ENCODE measurements around the gene PUDP. TPM values are rescaled to one million over a fixed set of nuclear protein-coding genes. Genes with fewer than 3 reads are reported as not detected.

The PUDP gene
- total RNA-seq, 2 donors from 2014 or later, result 4.3 to 14.1 TPM

DNA sequence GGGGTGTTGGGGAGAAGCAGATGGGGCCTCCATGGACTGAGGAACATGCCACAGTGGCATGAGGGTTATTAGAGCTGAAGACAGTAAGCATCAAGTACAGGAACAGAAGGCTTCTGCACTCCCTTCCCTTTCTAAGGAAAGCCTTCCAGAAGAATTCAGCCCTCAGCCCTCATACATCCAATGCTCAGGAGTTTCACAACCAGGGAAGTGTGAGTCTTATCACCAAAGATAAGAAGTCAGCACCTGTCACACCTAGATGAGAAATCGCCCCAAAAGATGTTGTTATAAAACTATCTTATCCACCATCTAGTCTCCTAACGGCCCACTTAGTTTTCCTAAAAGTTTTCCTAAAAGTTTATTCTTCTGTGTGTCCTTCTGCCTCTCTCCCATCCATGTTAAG is 78.4 kb downstream of the PUDP start:
- no peak for ATAC-seq
- H3K27ac Mint-ChIP-seq, result no peak overlapping the region
- H3K9me3 Mint-ChIP-seq, result no peaks in the 10 kb centered on the region
- DNase-seq (ENCODE audit: low spot score in 2 of 2), result no peak
- H3K36me3 Mint-ChIP-seq, result peaks cover 8 to 12% of the 10 kb centered on the region in 2 donors

DNA sequence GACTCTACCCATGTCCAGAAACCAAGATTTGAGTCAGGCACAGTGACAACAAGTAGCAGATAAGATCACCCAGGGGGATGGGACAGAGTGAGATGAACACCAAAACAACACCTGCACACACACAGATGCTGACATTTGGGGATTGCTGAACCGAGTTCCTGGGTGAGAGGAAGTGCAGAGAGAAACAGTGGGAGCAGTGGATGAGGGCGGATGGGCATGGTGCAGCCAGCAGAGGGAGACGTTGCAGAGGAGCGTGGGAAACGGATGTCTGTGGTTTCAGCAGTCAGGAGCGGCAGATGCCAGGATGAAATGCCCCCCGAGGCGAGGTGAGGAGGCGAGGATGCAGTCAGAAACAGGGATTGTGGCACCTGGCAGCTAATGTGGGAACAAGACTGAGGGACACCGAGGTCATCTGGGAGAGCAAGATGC is 79.0 kb downstream of the PUDP start:
- H3K36me3 Mint-ChIP-seq, result peaks cover 8 to 12% of the 10 kb centered on the region in 2 donors
- no peak for DNase-seq (ENCODE audit: low spot score in 2 of 2)
- H3K9me3 Mint-ChIP-seq, result no peaks in the 10 kb centered on the region
- peak overlapping the region; percentile 16 to 45 for H3K27ac Mint-ChIP-seq
- ATAC-seq, result peak in 1 of 2 donors; percentile 28

DNA sequence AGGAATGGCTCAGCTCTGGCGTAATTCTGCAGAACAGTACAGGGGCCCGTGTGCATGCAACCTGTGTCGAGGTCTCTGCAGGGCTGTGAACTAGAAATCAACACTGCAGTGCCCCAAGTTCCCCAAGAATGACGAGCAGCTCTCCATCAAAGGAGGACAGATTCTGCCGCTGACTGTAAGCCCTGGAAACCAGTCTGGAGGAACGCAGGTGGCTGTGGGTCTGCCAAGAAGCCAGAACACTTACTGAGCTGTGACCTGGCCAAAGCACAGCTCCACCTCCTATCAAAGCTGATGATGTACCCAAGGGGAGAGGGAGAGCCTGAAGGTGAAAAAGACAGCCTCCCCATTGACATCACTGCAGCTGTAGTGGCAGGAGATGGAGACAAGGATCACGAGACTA is 80.7 kb downstream of the PUDP start:
- H3K36me3 Mint-ChIP-seq, result peaks cover 8 to 13% of the 10 kb centered on the region in 2 donors
- no peak overlapping the region for H3K27ac Mint-ChIP-seq
- DNase-seq (ENCODE audit: low spot score in 2 of 2) (no peak), ATAC-seq (no peak)
- H3K9me3 Mint-ChIP-seq, result no peaks in the 10 kb centered on the region

DNA sequence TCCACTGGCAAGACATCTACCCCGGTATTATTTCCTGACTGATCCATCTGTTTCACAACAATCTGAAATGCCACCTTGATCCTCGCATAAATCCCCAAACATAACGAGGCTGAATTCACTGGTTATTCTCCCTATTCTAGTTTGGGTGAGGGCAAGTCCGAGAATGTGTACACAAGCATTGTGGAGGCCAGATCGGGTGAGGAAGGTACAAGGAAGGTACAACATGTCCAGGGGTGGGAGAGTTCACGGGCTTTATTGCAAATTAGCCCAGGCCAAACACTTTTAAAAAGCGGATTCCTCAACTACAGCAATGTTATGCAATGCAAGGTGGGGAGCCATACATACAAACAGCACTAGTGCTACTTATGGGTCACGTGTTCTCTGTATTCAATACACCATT is 82.5 kb downstream of the PUDP start:
- DNase-seq (ENCODE audit: low spot score in 2 of 2) (no peak), ATAC-seq (no peak)
- H3K9me3 Mint-ChIP-seq, result no peaks in the 10 kb centered on the region
- peaks cover 8 to 17% of the 10 kb centered on the region in 2 donors for H3K36me3 Mint-ChIP-seq
- H3K27ac Mint-ChIP-seq, result no peak overlapping the region

DNA sequence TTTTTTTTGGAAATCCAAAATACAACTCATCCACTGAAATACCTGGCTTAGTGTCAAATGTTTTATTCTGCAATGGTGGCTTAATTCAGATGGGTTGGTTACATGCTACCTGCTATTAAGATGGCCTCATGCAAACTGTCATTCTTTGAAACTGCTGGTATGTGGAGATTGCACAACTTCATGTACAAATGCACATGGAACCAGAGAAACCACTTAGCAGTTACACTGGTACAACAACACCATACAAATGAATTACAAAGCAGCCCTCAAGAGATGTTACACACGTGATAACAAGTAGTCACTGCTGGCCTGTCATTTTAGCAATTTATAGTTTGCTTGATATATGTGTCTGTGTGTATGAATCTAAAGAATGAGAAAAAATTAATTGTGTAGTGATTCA is 85.0 kb downstream of the PUDP start:
- no peaks in the 10 kb centered on the region for H3K9me3 Mint-ChIP-seq

DNA sequence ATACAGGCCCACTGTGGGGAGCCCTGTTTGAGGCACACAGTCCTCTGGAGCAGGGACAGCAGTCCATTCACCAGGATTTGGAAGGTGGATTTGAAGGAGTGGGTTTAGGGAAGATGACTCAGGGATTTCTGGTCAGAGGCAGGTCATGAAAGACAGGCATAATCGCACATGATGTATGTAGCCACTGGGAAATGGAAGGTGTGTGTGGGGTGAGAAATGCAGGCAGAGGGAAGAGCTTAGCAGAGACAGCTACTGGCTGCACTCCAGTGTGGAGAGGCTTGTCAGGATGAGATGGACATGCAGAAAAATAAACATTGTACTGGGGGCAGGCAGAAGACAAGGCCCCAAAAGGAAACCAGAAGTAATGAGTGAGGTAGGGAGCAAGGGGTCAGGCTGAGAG is 85.7 kb downstream of the PUDP start:
- ATAC-seq (no peak), DNase-seq (ENCODE audit: low spot score in 2 of 2) (no peak)
- Mint-ChIP-seq H3K9me3 (no peaks in the 10 kb centered on the region), H3K36me3 (peaks cover 3 to 11% of the 10 kb centered on the region in 2 donors), H3K27ac (no peak overlapping the region)

More for the DNA sequence above, 85.0 kb downstream of the PUDP start:
- no peak for DNase-seq (ENCODE audit: low spot score in 2 of 2)
- ATAC-seq, result no peak
- Mint-ChIP-seq H3K36me3 (peaks cover 0 to 9% of the 10 kb centered on the region in 2 donors), H3K27ac (no peak overlapping the region)

DNA sequence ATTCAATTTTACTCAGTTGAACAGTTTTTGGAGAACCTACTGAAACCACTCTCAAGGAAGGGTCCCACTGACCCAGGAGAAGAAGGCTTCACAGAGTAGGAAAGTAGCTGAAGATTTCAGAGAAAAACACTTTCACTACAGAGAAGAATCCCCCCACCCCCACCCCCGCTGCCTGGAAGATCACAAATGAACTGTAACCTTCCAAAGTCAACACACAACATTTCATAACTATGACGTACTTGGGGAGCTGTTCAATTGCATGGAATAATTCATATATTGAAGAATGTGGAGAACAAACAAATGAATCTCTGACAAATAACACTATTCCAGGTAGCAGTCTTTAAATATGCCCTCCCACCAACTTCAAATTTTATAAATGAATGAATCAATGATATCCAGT is 86.5 kb downstream of the PUDP start:
- Mint-ChIP-seq H3K36me3 (peaks cover 6 to 16% of the 10 kb centered on the region in 2 donors), H3K9me3 (no peaks in the 10 kb centered on the region), H3K27ac (no peak overlapping the region)
- ATAC-seq, result no peak
- no peak for DNase-seq (ENCODE audit: low spot score in 2 of 2)

DNA sequence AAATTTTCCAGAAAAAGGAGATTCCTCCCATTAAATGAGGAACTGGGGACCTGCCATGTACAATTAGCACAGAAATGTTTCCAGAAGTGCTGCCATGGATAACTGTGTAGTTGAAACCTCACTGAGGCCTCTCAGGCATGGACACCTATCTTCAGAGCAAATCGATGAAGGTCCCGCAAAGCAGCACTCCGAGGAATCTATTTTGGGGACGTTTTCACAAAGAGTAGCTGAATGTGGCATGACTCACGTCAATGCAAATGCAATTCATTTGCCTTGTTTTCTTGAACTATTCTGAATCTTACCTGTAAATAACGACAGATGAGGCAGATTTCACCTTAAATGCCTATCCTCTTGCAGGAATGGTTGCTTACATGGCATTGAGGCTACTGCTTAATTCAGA is 87.5 kb downstream of the PUDP start:
- Mint-ChIP-seq H3K36me3 (peaks cover 6 to 17% of the 10 kb centered on the region in 2 donors), H3K9me3 (no peaks in the 10 kb centered on the region), H3K27ac (no peak overlapping the region)
- no peak for DNase-seq (ENCODE audit: low spot score in 2 of 2)
- no peak for ATAC-seq

DNA sequence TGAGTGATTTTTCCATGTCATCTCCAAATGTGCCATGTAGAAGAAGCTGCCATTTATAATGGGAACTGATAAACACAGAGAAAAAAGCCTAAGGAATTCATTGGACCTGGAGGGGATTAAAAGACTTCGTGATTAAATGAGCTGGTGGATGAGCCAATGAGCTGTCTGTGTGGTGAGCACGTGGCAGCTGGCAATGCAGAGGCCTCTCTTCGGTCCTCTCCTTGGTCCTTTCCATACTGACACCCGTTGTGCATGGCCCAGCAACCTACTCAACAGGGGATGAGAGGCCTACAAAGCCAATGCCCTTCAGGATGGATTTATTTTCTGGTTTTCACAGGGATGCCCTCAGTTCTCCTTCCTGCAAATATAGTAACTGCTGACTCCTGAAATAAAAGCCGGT is 88.1 kb downstream of the PUDP start:
- H3K9me3 Mint-ChIP-seq, result no peaks in the 10 kb centered on the region
- peaks cover 6 to 17% of the 10 kb centered on the region in 2 donors for H3K36me3 Mint-ChIP-seq
- ATAC-seq (no peak), DNase-seq (ENCODE audit: low spot score in 2 of 2) (no peak)
- peak overlapping the region in 1 of 2 donors; percentile 68 for H3K27ac Mint-ChIP-seq

DNA sequence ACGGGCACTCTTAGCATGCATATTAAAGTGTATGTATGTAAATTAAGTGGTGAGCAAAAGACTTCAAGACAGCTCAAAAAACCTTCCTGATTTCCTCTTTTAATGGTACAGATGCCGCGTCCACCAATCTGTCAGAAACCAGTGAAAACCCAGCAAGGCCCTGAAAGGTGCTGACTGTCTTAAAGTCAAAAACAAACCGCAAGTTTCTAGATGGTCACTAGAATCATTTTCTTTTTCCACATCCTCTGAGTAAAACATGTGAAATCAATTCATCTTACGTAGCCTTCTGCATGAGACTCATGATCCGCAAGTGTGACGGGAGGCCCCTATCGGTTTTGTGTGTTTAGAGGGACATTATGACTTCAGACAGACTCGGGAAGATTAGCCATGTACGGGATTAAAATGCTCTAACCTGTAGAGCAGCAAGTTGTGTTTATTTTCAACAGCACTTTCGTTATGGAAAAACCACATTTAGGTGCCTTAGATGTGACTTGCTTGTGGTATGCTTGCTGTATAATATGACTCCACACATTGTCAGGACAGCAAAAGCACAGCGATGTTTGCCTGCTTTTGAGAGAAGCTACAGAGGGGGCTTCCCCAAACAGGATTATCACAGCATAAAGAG is 88.6 kb downstream of the PUDP start:
- Mint-ChIP-seq H3K36me3 (peaks cover 6 to 17% of the 10 kb centered on the region in 2 donors), H3K27ac (peak overlapping the region in 1 of 2 donors; percentile 68), H3K9me3 (no peaks in the 10 kb centered on the region)
- DNase-seq (ENCODE audit: low spot score in 2 of 2) (peak in 1 of 2 donors; percentile 11), ATAC-seq (peak; percentile 90)

DNA sequence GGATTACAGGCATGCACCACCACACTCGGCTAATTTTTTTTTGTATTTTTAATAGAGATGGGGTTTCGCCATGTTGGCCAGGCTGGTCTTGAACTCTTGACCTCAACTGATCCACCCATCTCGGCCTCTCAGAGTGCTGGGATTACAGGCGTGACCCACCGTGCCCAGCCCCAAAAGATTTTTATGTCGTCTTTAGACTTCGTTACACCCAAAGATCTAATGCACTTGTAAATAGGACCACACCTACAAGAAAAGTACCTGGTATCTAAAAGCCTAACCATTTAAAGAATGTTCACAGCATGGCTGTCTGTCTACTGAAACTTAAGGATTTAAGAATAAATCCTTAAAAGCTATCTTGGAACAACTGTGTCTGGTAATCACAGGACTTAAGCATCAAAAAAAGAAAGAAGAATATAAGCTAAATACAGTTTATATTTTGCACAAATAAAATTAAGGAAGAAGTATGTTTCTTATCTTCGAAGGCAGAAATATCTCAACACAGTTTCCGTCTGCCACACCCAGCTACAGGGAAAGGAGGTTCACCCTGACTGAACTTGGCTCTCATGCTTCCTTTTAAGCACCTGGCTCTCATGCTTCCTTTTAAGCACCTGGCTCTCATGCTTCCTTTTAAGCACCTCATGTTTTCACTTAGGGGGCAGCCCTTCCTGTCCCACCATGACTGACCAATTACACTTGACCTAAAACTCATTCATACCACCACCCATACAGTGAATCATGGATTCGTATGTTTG is 92.4 kb downstream of the PUDP start:
- ATAC-seq, result no peak
- peaks cover 12 to 19% of the 10 kb centered on the region in 2 donors for H3K36me3 Mint-ChIP-seq
- H3K27ac Mint-ChIP-seq, result no peak overlapping the region

DNA sequence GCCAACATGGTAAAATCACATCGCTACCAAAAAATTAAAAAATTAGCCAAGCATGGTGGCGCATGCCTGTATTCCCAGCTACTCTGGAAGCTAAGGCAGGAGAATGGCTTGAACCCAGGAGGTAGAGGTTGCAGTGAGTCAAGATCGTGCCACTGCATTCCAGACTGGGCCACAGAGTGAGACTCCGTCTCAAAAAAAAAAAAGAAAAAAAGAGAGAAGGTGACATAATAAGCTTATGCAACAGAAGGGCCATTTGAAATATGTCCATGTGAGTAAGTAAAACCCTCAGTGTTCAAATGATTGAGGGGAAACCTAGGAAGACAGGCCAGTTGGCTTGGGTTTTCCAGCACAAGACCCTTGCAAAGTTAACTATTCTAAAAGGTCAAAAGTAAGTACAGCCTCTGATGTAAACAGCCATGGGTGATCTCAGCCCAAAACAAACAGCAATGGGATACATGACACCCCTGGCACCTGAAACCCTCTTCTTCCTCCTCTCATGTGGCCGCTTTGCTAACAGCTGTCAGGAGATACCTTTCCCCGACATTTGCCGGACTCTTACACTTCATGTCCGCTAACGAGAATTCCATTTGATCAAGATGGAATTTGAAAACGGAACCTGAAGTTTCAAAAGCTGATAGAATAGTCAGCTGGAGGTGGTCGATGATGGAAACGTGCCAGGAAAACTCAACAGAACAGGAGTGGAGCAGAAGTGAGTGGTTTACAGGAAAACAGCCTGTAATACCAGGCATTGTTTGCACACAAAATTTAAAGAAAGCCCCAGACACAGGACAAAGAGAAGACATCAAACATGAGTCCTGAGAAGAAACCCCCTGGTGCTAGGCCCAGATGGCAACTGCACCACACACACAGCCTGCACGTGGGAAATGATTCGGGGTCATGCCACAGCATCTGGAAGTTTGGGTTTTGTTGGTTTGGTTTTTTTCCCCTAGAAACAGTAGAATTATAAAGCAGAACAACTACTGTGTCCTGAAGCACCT is 93.4 kb downstream of the PUDP start:
- Mint-ChIP-seq H3K27ac (no peak overlapping the region), H3K36me3 (peaks cover 12 to 19% of the 10 kb centered on the region in 2 donors), H3K9me3 (no peaks in the 10 kb centered on the region)
- no peak for ATAC-seq
- no peak for DNase-seq (ENCODE audit: low spot score in 2 of 2)

More for the DNA sequence above, 92.4 kb downstream of the PUDP start:
- no peaks in the 10 kb centered on the region for H3K9me3 Mint-ChIP-seq
- no peak for DNase-seq (ENCODE audit: low spot score in 2 of 2)

DNA sequence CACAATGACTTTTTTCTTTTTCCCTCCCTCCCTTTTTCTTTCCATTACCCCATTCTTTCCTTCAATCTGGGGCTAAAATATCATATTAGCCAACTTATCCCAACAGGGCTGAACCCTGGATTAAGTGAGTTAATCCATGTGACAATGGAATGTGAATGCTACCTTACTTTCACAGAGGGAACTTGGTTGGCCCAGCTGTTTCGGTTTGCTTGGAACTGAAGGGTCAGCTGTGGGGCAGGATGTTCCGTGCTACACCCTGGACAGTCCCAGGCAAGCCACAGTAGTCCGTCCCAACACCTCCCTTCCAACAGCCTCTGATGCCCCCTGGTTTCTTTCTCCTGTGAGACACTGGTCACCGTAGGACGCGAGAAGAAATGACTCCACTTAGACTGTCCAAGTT is 95.4 kb downstream of the PUDP start:
- H3K9me3 Mint-ChIP-seq, result no peaks in the 10 kb centered on the region
- DNase-seq (ENCODE audit: low spot score in 2 of 2) (no peak), ATAC-seq (no peak)
- H3K36me3 Mint-ChIP-seq, result peaks cover 11 to 18% of the 10 kb centered on the region in 2 donors
- H3K27ac Mint-ChIP-seq, result no peak overlapping the region

DNA sequence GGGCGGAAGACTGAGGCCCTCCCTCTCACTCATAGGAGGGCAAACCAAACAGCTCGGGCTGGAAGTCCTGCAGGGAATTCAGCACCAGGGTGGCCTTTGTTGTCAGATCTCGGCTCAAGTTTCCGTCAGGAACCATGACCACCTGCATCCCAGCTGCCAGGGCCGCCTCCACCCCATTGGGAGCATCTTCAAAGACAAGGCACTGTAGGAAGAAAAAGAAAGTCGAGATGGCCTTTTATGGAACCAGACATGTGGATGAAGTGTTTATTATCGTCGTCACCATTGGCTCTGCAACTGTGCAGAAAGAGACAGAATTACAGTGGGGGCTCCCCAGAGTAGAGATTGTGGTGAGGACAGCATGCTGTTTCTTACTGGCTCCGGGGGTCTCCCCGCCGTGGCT is 97.7 kb downstream of the PUDP start:
- no peak for DNase-seq (ENCODE audit: low spot score in 2 of 2)
- H3K27ac Mint-ChIP-seq, result no peak overlapping the region

DNA sequence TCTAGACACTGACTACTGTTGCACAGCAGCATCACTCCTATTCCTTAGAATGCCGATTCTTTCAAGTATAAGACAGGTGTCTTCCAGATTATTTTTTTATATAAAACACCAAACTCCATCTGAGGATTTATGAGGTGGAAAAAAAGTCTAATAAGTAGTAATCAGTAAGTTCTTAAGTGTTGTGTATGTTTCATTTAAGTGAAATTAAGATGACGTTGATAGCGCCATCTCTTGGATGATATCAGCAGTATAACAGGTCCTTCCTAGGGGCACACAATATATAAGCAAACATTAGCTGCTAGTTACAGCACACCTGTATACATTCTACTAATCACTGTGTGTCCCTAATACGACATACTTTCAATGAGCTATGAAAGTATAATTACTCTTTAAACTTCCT is 100.0 kb downstream of the PUDP start:
- ATAC-seq, result no peak
- no peak for DNase-seq (ENCODE audit: low spot score in 2 of 2)
- Mint-ChIP-seq H3K9me3 (no peaks in the 10 kb centered on the region), H3K27ac (no peak overlapping the region), H3K36me3 (peaks cover 3 to 5% of the 10 kb centered on the region in 2 donors)

More for the DNA sequence above, 97.7 kb downstream of the PUDP start:
- no peak for ATAC-seq
- H3K36me3 Mint-ChIP-seq, result peaks cover 5 to 7% of the 10 kb centered on the region in 2 donors
- no peaks in the 10 kb centered on the region for H3K9me3 Mint-ChIP-seq

DNA sequence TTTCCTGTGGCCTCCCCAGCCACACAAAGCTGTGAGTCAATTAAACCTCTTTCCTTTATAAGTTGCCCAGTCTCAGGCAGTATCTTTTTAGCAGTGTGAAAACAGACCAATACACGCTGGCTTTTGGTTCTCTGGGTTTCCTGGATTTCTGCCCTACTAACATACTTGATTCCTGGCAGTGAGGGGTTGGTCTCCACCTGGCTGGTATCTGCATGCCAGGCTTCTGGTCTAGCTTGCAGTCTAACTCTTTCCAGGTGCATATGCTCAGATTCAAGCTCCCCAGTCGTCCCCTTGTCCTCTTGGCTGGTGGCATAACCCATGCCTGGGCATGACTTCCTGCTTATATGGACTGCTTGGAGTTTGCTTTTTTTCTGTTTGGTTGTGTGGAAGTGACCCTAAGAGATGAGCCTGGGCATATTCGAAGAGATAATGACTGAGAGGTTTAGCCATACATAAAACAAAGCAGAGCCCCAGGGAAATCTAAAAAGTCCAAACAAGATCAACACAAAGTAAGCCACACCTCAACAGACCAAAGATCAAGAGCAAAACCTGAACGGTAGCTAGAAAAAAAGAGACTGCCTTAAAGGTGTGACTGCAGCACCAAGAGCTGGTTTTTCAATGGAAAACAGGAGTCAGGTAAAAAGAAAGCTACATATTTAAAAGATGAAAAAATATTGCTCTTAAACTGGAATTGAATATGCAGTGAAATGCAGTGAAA is 102.6 kb downstream of the PUDP start:
- Mint-ChIP-seq H3K27ac (peak overlapping the region in 1 of 2 donors; percentile 74), H3K36me3 (peaks cover 5 to 6% of the 10 kb centered on the region in 2 donors), H3K9me3 (no peaks in the 10 kb centered on the region)
- DNase-seq (ENCODE audit: low spot score in 2 of 2), result no peak
- no peak for ATAC-seq
